SK-N-MC (cell line): ENCODE measurements around the gene FUNDC2.

Source experiments
- DNase-seq: peaks from one replicate; pipeline ENCODE4 v3.0.0-alpha.2; 2011; ENCODE audit warnings: low read depth, low spot score
- H3K27ac ChIP-seq: fragments of 200-600 bp; sonication (generic); 2 replicates; pipeline ENCODE4 v1.5.1; 2016; ENCODE audit warnings: mixed run types
- H3K36me3 ChIP-seq: fragments of 200-600 bp; sonication (generic); 2 replicates; pipeline ENCODE4 v1.6.1; 2017; ENCODE audit warnings: antibody characterized with exemption, low read length, mixed read lengths; ENCODE audit not compliant: insufficient read depth
- H3K4me3 ChIP-seq: fragments of 200-600 bp; sonication (generic); 2 replicates; pipeline ENCODE4 v1.5.1; 2016
- H3K9ac ChIP-seq: fragments of 200-600 bp; sonication (generic); 2 replicates; pipeline ENCODE4 v1.8.0; 2017; ENCODE audit warnings: mixed run types, mixed read lengths; ENCODE audit not compliant: insufficient read length
- H3K9me3 ChIP-seq: fragments of 200-600 bp; sonication (generic); 2 replicates; pipeline ENCODE4 v1.6.1; 2017; ENCODE audit warnings: low read depth, mild to moderate bottlenecking, antibody characterized with exemption, low read length, moderate library complexity, mixed read lengths
- EZH2 ChIP-seq: fragments of 200-600 bp; sonication (generic); IDR thresholded peaks from one replicate; pipeline ENCODE4 v1.6.1; 2017; ENCODE audit warnings: antibody characterized with exemption
- FOXP2 ChIP-seq: optimal IDR thresholded peaks from 2 replicates; pipeline ENCODE3; 2011; ENCODE audit warnings: mild to moderate bottlenecking, moderate library complexity; ENCODE audit not compliant: insufficient read depth; ENCODE audit errors: extremely low read length, control extremely low read depth
- POLR2AphosphoS5 ChIP-seq: IDR thresholded peaks from 2 replicates; pipeline ENCODE4 v1.6.1; 2012; ENCODE audit warnings: mild to moderate bottlenecking, low read depth, low read length, borderline replicate concordance

Gene FUNDC2

GRCh38 chrX:155055494-155055893 is 28.9 kb downstream of the FUNDC2 start:
- Histone ChIP-seq H3K9me3 (no peaks in the 10 kb centered on the region), H3K27ac (no peak overlapping the region), H3K4me3 (no peak overlapping the region), H3K9ac (no peak overlapping the region), H3K36me3 (peaks cover 5% of the 10 kb centered on the region; the same call in 1 of the 2 replicates)
- no peak for TF ChIP-seq POLR2AphosphoS5
- TF ChIP-seq EZH2, result no peak
- no peak for TF ChIP-seq FOXP2
- DNase-seq, result no peak

- peaks cover 5% of the 10 kb centered on the region; the same call in 1 of the 2 replicates for H3K36me3 ChIP-seq
- TF ChIP-seq FOXP2, result no peak
- TF ChIP-seq POLR2AphosphoS5, result no peak
- TF ChIP-seq EZH2, result no peak
- no peak overlapping the region for H3K9ac ChIP-seq
- H3K27ac ChIP-seq, result no peak overlapping the region
- H3K9me3 ChIP-seq, result no peaks in the 10 kb centered on the region
- H3K4me3 ChIP-seq, result no peak overlapping the region
- DNase-seq, result no peak
Measured at GRCh38 chrX:155056471-155056870, 29.8 kb downstream of the FUNDC2 start.

- peak overlapping the region; percentile 42; the same call in 1 of the 2 replicates for H3K4me3 ChIP-seq
- DNase-seq, result no peak
- no peaks in the 10 kb centered on the region for H3K9me3 ChIP-seq
- no peaks in the 10 kb centered on the region; the same call in 1 of the 2 replicates for H3K36me3 ChIP-seq
- no peak overlapping the region for H3K9ac ChIP-seq
- TF ChIP-seq POLR2AphosphoS5, result no peak
- TF ChIP-seq FOXP2, result no peak
- no peak for TF ChIP-seq EZH2
- no peak overlapping the region for H3K27ac ChIP-seq
Measured at GRCh38 chrX:155056877-155057792, 30.5 kb downstream of the FUNDC2 start.

GRCh38 chrX:155061760-155062159 is 35.1 kb downstream of the FUNDC2 start:
- H3K4me3 ChIP-seq, result no peak overlapping the region

GRCh38 chrX:155065035-155065734 is 38.5 kb downstream of the FUNDC2 start:
- TF ChIP-seq EZH2 (no peak), FOXP2 (no peak), POLR2AphosphoS5 (no peak)
- Histone ChIP-seq H3K4me3 (0 out of 2 replicates have a peak overlapping the region, but pooled peaks have one; percentile 17), H3K9ac (no peak overlapping the region), H3K36me3 (no peaks in the 10 kb centered on the region; the same call in 1 of the 2 replicates), H3K9me3 (no peaks in the 10 kb centered on the region), H3K27ac (peak overlapping the region; percentile 37; the same call in 1 of the 2 replicates)
- no peak for DNase-seq

More at GRCh38 chrX:155061760-155062159, 35.1 kb downstream of the FUNDC2 start:
- DNase-seq, result no peak
- TF ChIP-seq POLR2AphosphoS5, result no peak
- TF ChIP-seq EZH2, result no peak
- TF ChIP-seq FOXP2, result no peak
- H3K9me3 ChIP-seq, result no peaks in the 10 kb centered on the region
- H3K36me3 ChIP-seq, result no peaks in the 10 kb centered on the region; the same call in 1 of the 2 replicates
- H3K27ac ChIP-seq, result no peak overlapping the region
- H3K9ac ChIP-seq, result no peak overlapping the region

GRCh38 chrX:155068165-155068564 is 41.5 kb downstream of the FUNDC2 start:
- Histone ChIP-seq H3K9ac (no peak overlapping the region), H3K4me3 (no peak overlapping the region), H3K27ac (no peak overlapping the region), H3K9me3 (no peaks in the 10 kb centered on the region), H3K36me3 (no peaks in the 10 kb centered on the region)
- no peak for TF ChIP-seq POLR2AphosphoS5
- no peak for TF ChIP-seq EZH2
- no peak for TF ChIP-seq FOXP2
- no peak for DNase-seq

GRCh38 chrX:155069414-155069813 is 42.8 kb downstream of the FUNDC2 start:
- no peak for DNase-seq
- Histone ChIP-seq H3K4me3 (peak overlapping the region; percentile 86), H3K9ac (no peak overlapping the region), H3K36me3 (0 out of 2 replicates have a peak, but pooled peaks cover 3% of the 10 kb centered on the region), H3K9me3 (no peaks in the 10 kb centered on the region), H3K27ac (no peak overlapping the region)
- no peak for TF ChIP-seq EZH2
- no peak for TF ChIP-seq FOXP2
- TF ChIP-seq POLR2AphosphoS5, result no peak

- TF ChIP-seq POLR2AphosphoS5 (no peak), FOXP2 (no peak), EZH2 (no peak)
- Histone ChIP-seq H3K9ac (peak overlapping the region; percentile 75), H3K36me3 (0 out of 2 replicates have a peak, but pooled peaks cover 3% of the 10 kb centered on the region), H3K9me3 (no peaks in the 10 kb centered on the region), H3K27ac (no peak overlapping the region), H3K4me3 (peak overlapping the region; percentile 86)
- DNase-seq, result no peak
Measured at GRCh38 chrX:155070038-155070437, 43.4 kb downstream of the FUNDC2 start.
